ENCODE results near the gene TARP.

TARP gene

GRCh38 chr7:38321515-38321944 lies 48.1 kb upstream of the TARP start:
- Histone ChIP-seq H3K9me2 (ENCODE audit: insufficient read depth) (no peaks in the 10 kb centered on the region), H2AFZ (ENCODE audit: low read depth, low read length, poor library complexity, severe bottlenecking) (no peak overlapping the region), H4K20me1 (ENCODE audit: insufficient read depth) (no peaks in the 10 kb centered on the region), H3K36me3 (ENCODE audit: control insufficient read depth in 1 of 2, insufficient read depth in 2 of 2, low read length in 2 of 2) (no peaks in the 10 kb centered on the region), H3K9ac (ENCODE audit: low read length) (no peak overlapping the region), H3K27ac (ENCODE audit: low read depth, low read length) (no peak overlapping the region), H3K27me3 (ENCODE audit: insufficient read depth, low read length) (0 out of 2 replicates have a peak, but pooled peaks cover 6% of the 10 kb centered on the region), H3K79me2 (ENCODE audit: insufficient read depth, low read length) (no peaks in the 10 kb centered on the region), H3K9me3 (ENCODE audit: control insufficient read depth in 1 of 2, insufficient read depth in 1 of 2, low read depth in 1 of 2, low read length in 2 of 2) (no peaks in the 10 kb centered on the region), H3K4me1 (ENCODE audit: control insufficient read depth in 1 of 2, insufficient read depth in 2 of 2, low read length in 2 of 2) (peaks cover 4 to 10% of the 10 kb centered on the region in 2 experiments; a peak in 2 of 4 replicates), H3K4me3 (replicated peaks in 1 of 2; ENCODE audit: low read depth in 1 of 2, low read length in 2 of 2) (no peak overlapping the region), H3K4me2 (ENCODE audit: low read length) (no peak overlapping the region)
- TF ChIP-seq, protein P1, sequence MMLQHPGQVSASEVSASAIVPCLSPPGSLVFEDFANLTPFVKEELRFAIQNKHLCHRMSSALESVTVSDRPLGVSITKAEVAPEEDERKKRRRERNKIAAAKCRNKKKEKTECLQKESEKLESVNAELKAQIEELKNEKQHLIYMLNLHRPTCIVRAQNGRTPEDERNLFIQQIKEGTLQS (IDR thresholded peaks at IDR 0.05) = no peak
- no peak for TF ChIP-seq SIN3A (IDR thresholded peaks at IDR 0.05; ENCODE audit: low read depth)
- no peak for TF ChIP-seq RAD21 (IDR thresholded peaks at IDR 0.05; ENCODE audit: low read depth)
- TF ChIP-seq FOSL1 (IDR thresholded peaks at IDR 0.05; ENCODE audit: low read depth) = peak; percentile 42; the same call in 1 of the 2 replicates
- TF ChIP-seq REST (IDR thresholded peaks at IDR 0.05; ENCODE audit: low read depth) = no peak
- no peak for TF ChIP-seq POLR2A (IDR thresholded peaks at IDR 0.05; ENCODE audit: borderline replicate concordance, extremely low read depth, insufficient read depth, insufficient read length)
- intact Hi-C loops (cut with micrococcal nuclease) = no loop called here
- DNase-seq (ENCODE audit: low read depth, low spot score) = no peak
- POLR2A ChIA-PET = interaction anchor here (1.1 kb wide), 1 partner anchor 9 kb away, joined by 4 read pairs; no protein-coding TSS in a partner anchor
- no peak for ATAC-seq
- BruUV-seq (replicated peaks) = no TSS peak
- CTCF ChIA-PET = interaction anchor here (1.2 to 4.4 kb wide), 2 partner anchors 10 to 13 kb away, joined by 6 to 27 read pairs; no protein-coding TSS in a partner anchor
- RAD21 ChIA-PET (ENCODE audit: low non-redundant PET in 1 of 2, low total read pairs in 2 of 2, uncharacterized antibody in 2 of 2, unreplicated experiment in 2 of 2) = no interaction called here
